Measurements from ENCODE around the gene AKAP6. TPM values are rescaled to one million over a fixed set of nuclear protein-coding genes. Genes with fewer than 3 reads are reported as not detected.

AKAP6 gene
- total and polyA plus RNA-seq, 2 of the 8 experiments (the other 6 are each of a cell fraction or from before 2014, with no cell fraction given): 0.09 to 0.89 TPM

- Histone ChIP-seq H4K20me1 (replicated peaks in 1 of 2; ENCODE audit: control insufficient read depth in 1 of 2, insufficient read depth in 2 of 2, low read length in 2 of 2) (no peaks in the 10 kb centered on the region), H3K9me3 (ENCODE audit: insufficient read depth in 2 of 2, low read depth in 1 of 2, low read length in 1 of 2) (no peaks in the 10 kb centered on the region), H2BK20ac (ENCODE audit: low read length) (no peak overlapping the region), H2BK120ac (replicated peaks; ENCODE audit: low read depth, low read length) (no peak overlapping the region), H3K27me3 (replicated peaks in 1 of 4; ENCODE audit: control insufficient read depth in 3 of 4, extremely low read depth in 1 of 4, insufficient read depth in 3 of 4, low read length in 3 of 4) (no peaks in the 10 kb centered on the region), H2BK15ac (ENCODE audit: low read length) (no peak overlapping the region), H3K79me1 (ENCODE audit: low read depth, low read length) (no peaks in the 10 kb centered on the region), H2AK5ac (ENCODE audit: low read depth, low read length) (no peak overlapping the region), H4K5ac (ENCODE audit: insufficient read length, low read depth, low read length) (no peak overlapping the region), H3K4me1 (replicated peaks in 1 of 4; ENCODE audit: control insufficient read depth in 3 of 4, insufficient read depth in 4 of 4, low read length in 3 of 4) (no peaks in the 10 kb centered on the region), H2BK5ac (ENCODE audit: low read depth, low read length) (no peak overlapping the region), H3K4me2 (ENCODE audit: insufficient read depth in 1 of 2, low read depth in 2 of 2, low read length in 2 of 2) (no peak overlapping the region), H3K23ac (ENCODE audit: insufficient read length) (no peak overlapping the region), H3K4me3 (ENCODE audit: extremely low read depth in 1 of 4, insufficient read depth in 2 of 4, low read depth in 3 of 4, low read length in 4 of 4) (no peak overlapping the region), H3K27ac (ENCODE audit: low read depth, low read length) (no peak overlapping the region), H3K56ac (replicated peaks; ENCODE audit: insufficient read length, low read depth, low read length) (no peak overlapping the region), H3K36me3 (ENCODE audit: control insufficient read depth in 2 of 4, insufficient read depth in 4 of 4, low read length in 3 of 4) (no peaks in the 10 kb centered on the region), H3K4ac (replicated peaks; ENCODE audit: insufficient read length, low read depth, low read length) (no peak overlapping the region), H4K8ac (ENCODE audit: extremely low read depth, insufficient read depth, low read length) (no peak overlapping the region), H3K23me2 (ENCODE audit: low read depth, low read length) (no peaks in the 10 kb centered on the region), H3K14ac (ENCODE audit: insufficient read length) (no peak overlapping the region), H2BK12ac (ENCODE audit: low read depth, low read length) (no peak overlapping the region), H3K18ac (ENCODE audit: extremely low read depth, low read length) (no peak overlapping the region), H3K79me2 (ENCODE audit: control insufficient read depth in 1 of 2, insufficient read depth in 2 of 2, low read length in 2 of 2) (no peaks in the 10 kb centered on the region), H3K9ac (replicated peaks in 1 of 4; ENCODE audit: extremely low read depth in 1 of 4, low read depth in 3 of 4, low read length in 3 of 4) (no peak overlapping the region), H2AFZ (ENCODE audit: low read length) (no peak overlapping the region), H4K91ac (replicated peaks; ENCODE audit: insufficient read length, low read length) (no peak overlapping the region)
- ChIA-PET POLR2A (ENCODE audit: partially characterized antibody) (no interaction called here), CTCF (ENCODE audit: partially characterized antibody) (interaction anchor here (1.1 to 1.3 kb wide), 2 partner anchors 16 to 17 kb away, joined by 3 read pairs; no protein-coding TSS in a partner anchor)
- TF ChIP-seq CREB1 (IDR thresholded peaks at IDR 0.05) (no peak), JUN (IDR thresholded peaks at IDR 0.05; ENCODE audit: low read depth, low read length) (no peak), SUZ12 (IDR thresholded peaks at IDR 0.05; ENCODE audit: low read length) (no peak), NRF1 (IDR thresholded peaks at IDR 0.05; ENCODE audit: low read depth, low read length) (no peak), ZNF274 (IDR thresholded peaks at IDR 0.05; ENCODE audit: borderline replicate concordance, extremely low read depth, low read length) (no peak), SIX5 (IDR thresholded peaks at IDR 0.05; ENCODE audit: low read depth, low read length) (no peak), CTBP2 (IDR thresholded peaks at IDR 0.05; ENCODE audit: borderline replicate concordance, insufficient read depth, insufficient read length, low read length) (no peak), KDM1A (IDR thresholded peaks at IDR 0.05; ENCODE audit: borderline replicate concordance, low read length) (no peak), POLR2AphosphoS5 (IDR thresholded peaks at IDR 0.05; ENCODE audit: low read depth, low read length) (no peak), CBX8 (IDR thresholded peaks at IDR 0.05; ENCODE audit: borderline replicate concordance, low read depth, low read length) (no peak)
- TF ChIP-seq, protein P1, sequence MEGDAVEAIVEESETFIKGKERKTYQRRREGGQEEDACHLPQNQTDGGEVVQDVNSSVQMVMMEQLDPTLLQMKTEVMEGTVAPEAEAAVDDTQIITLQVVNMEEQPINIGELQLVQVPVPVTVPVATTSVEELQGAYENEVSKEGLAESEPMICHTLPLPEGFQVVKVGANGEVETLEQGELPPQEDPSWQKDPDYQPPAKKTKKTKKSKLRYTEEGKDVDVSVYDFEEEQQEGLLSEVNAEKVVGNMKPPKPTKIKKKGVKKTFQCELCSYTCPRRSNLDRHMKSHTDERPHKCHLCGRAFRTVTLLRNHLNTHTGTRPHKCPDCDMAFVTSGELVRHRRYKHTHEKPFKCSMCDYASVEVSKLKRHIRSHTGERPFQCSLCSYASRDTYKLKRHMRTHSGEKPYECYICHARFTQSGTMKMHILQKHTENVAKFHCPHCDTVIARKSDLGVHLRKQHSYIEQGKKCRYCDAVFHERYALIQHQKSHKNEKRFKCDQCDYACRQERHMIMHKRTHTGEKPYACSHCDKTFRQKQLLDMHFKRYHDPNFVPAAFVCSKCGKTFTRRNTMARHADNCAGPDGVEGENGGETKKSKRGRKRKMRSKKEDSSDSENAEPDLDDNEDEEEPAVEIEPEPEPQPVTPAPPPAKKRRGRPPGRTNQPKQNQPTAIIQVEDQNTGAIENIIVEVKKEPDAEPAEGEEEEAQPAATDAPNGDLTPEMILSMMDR (IDR thresholded peaks at IDR 0.05; ENCODE audit: control extremely low read depth in 1 of 3, insufficient read depth in 1 of 3, low read depth in 1 of 3, low read length in 3 of 3): no peak
- DNase-seq (ENCODE audit: low read depth in 1 of 2, low spot score in 2 of 2): no peak
- WGBS, 2 experiments (ENCODE audit: extremely low coverage in 1 of 2, insufficient coverage in 1 of 2, insufficient read length in 1 of 2, insufficient replicate concordance in 2 of 2, low coverage in 1 of 2, low lambda C conversion rate in 2 of 2, missing lambda C conversion rate in 1 of 2): 94% methylated on average over 1 of the region's 1 CpG; no CpG with 5 or more reads in 1 of the 2 experiments
- no peak for FAIRE-seq
These were observed 201.7 kb downstream of the AKAP6 start for GRCh38 chr14:32530800-32531199.
